GM04503 (cell line): ENCODE measurements around the gene IL1RAPL2.
"Not testable (repeated sequence)": the region's sequence is repeated elsewhere in the genome, so short reads cannot be mapped to it uniquely, and the experiment has no call there.

Source experiments
- DNase-seq: peaks from one replicate; pipeline ENCODE4 v3.0.0-alpha.2; 2012; ENCODE audit warnings: low read depth

Gene IL1RAPL2

DNA sequence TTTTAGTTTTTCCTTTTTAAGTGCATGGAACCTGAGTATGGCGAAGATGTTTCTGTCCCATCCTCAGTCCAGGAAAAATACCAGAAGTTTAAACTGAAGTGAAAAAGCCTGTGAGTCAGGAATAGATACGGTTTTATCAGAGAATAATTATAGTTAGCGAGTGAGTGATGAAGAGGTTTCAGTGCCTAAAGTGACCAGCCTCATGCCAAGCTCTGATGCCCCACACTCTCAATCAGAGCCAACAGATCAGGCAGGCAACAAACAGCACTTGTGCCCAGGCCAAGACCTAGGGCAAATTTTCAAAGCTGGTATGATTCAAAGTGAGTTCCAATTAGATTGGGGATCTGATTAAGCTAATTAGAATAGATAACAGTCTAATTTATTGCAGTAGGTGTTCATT, 1043.5 kb downstream of the IL1RAPL2 start:
- no peak for DNase-seq

DNA sequence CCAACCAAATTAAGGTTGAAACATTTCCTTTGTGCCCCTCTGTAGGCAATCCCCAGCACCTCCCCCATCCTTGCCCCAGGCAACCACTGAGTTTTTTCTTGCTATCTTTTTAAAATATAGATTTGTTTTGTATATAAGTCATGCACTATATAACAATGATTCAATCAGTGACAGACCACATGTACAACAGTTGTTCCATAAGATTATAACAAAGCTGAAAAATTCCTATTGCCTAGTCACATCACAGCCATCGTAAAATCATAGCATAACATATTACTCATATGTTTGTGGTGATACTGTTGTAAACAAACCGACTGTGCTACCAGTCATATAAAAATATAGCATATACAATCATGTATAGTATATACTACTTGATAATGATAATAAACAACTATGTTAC, 1044.4 kb downstream of the IL1RAPL2 start:
- DNase-seq, result no peak

DNA sequence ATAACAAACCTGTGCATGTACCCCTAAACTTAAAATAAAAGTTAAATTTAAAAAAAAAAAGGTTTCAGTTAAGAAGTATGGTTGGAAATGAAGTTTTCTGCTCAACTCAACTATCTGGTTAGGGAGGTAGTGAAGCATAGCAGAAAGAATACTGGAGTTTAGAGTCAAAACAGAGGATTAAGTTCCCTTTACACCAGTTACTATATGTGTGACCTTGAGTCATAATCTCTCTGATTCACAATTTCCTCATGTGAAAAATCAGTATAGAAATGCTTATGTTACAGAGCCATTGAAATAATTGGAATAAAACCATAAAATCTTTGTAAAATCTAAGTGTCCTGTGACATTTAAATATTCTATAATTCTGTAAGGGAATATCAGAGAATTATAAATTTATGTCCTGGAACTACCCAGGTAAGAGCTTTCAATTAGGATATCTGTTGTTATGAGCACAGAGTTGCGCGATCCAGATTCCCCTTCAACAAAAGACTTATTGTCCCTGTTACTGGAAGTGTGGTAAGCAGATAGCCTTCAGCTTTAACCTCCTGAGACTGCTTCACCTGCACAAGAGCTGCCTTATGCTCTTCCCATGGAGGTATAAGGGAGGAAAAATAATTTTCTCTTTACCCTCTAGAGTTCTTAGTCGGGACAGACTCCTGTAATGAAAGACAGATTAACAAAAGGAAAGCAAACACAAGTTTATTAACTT, 1052.5 kb downstream of the IL1RAPL2 start:
- no peak for DNase-seq

GRCh38 chrX:105634180-105634579, 1068.2 kb downstream of the IL1RAPL2 start:
- DNase-seq, result no peak

GRCh38 chrX:105635794-105636193, 1069.8 kb downstream of the IL1RAPL2 start:
- DNase-seq, result no peak

GRCh38 chrX:105636667-105637066, 1070.7 kb downstream of the IL1RAPL2 start:
- DNase-seq, result no peak

DNA sequence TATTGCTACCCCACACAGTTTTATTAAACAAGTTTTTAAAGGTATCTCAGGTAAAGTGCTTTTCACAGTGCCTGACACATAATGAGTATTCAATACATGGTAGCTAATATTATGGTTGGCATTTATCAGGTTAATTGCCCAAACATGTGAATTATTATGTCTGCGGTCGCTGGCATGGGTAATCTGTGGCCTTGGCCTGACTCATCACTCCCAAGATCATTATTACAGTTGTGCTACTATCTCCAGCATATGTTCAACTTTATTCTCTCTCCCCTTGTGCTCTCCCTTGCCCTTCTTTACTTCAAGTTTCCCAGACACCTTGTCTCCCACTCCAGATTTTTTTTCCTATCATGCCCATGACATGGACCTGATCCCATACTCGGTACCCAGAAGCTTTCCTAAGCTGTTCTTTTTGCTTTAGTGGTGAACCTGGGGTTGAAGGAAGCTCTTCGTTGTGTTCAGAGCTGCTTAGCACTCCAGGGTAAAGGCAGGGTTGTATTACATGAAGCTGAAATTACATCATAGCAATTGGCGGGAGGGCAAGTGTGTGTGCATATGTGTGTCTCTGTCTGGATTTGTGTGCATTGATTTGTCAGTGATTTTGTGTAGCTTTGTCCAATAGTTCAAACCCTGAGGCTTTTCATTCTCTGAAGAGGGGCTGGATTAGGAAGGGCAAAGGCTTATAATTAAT, 1079.8 kb downstream of the IL1RAPL2 start:
- no peak for DNase-seq

DNA sequence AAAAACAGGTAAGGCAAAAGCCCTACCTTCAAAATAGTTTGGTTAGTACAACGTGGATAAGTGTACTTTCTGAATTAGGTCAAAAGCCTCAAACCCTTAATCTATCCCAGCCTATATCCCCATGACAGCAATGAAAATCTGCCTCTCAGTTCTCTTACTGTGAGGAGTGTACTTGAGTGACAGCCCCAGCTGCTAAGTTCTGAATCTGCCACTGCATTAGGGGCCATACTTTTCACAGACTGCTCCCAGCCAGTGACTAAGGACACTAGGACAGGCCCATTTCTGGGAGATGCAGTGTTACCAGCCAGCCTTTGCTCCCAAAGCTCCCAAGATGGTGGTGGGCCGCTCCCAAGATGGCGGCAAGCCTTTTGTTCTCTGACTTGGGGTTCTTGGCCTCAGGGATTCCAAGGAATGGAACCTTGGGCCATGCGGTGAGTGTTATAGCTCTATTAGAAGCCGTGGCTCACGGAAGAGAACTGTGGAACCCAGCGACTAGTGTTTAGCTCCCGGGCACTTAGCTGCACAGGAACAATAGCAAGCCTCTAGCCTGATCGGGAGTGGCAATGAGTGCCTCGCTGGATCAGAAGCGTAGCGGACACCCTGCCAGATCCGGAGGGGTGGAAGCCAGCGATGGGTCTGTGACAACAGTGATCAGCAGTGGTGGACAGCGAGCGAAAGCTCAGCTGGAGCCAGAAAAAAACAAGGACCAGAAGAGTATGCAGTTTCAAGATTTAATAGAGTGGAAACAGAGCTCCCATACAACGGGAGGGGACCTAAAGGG, 1080.8 kb downstream of the IL1RAPL2 start:
- DNase-seq, result no peak

- DNase-seq, result no peak
Observed at GRCh38 chrX:105647749-105648148, 1081.8 kb downstream of the IL1RAPL2 start.

- no peak for DNase-seq
Observed at GRCh38 chrX:105648732-105649131, 1082.7 kb downstream of the IL1RAPL2 start.

- DNase-seq, result no peak
Observed at GRCh38 chrX:105650577-105650976, 1084.6 kb downstream of the IL1RAPL2 start.

GRCh38 chrX:105650986-105651385, 1085.0 kb downstream of the IL1RAPL2 start:
- no peak for DNase-seq

- DNase-seq, result no peak
Observed at GRCh38 chrX:105653891-105654290, 1087.9 kb downstream of the IL1RAPL2 start.

DNA sequence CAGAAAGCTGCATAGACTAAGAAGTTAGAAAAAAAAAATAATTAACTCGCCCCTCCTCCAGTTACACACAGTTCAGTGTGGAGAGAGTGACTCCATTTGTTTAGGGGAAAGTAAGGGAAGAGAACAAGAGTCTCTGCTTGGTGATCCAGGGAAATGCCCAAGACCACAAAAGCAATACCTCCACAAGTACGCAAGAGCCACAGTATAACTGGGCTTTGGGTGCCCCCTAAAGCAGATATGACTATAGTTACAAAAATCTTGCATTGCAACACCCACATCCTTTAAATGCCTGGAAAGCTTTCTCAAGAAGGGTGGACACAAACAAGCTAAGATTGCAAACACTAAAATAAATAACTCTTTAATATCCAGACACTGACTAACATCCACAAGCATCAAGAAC, 1092.1 kb downstream of the IL1RAPL2 start:
- DNase-seq, result peak; percentile 19

GRCh38 chrX:105662248-105662647, 1096.2 kb downstream of the IL1RAPL2 start:
- DNase-seq, result no peak

DNA sequence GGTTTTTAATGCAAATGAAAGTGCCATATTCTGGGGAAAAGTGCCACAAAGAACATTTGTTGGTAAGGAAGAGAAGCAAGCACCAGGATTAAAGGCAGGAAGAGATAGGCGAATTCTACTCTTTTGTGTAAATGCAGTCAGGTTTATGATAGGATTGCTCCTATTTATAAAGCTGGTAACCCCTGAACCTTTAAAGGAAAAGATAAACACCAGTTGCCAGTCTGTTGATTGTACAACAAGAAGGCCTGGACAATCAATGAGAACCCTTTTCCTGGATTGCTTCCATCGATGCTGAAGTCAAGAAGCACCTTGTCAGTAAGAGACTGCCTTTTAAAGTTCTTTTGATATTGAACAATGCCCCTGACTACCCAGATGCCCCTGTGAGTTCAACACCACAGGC, 1098.2 kb downstream of the IL1RAPL2 start:
- no peak for DNase-seq

GRCh38 chrX:105684288-105684687, 1118.3 kb downstream of the IL1RAPL2 start:
- DNase-seq, result not testable (repeated sequence)

- DNase-seq, result no peak
Observed at GRCh38 chrX:105694839-105695238, 1128.8 kb downstream of the IL1RAPL2 start.

DNA sequence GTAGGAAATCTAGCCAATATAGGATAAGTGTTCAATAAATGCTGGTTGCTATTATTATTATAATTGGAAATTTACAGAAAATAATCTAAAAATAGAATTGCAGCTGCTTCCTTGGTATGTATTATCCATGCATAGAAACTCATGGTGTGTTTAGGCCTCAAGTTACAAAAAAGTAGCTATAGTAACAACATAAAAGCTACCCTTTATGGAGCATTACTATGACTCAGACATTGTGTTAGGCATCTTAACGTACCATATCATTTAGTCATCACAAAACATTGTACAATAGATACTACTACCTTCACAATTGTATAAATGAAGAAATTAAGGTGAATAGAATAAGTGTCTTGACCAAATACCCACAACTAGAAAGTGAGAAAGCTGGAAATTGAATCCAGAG, 1129.5 kb downstream of the IL1RAPL2 start:
- DNase-seq, result no peak

DNA sequence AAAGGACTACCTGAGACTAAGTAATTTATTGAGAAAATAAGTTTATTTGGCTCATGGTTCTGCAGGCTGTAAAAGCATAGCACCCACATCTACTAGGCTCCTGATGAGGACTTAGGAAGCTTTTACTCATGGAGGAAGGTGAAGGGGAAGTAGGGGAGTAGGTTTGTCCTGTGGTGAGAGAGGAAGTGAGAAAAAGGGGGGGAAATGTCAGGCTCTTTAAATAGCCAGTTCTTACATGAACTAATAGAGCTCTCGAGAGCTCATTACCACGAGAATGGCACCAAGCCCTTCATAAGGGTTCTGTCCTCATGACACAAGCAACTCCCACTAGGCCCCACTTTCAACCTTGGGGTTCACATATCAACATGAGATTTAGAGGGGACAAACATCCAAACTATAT, 1130.9 kb downstream of the IL1RAPL2 start:
- DNase-seq, result no peak

- no peak for DNase-seq
Observed at GRCh38 chrX:105697984-105698781, 1132.2 kb downstream of the IL1RAPL2 start.

GRCh38 chrX:105700331-105700730, 1134.3 kb downstream of the IL1RAPL2 start:
- no peak for DNase-seq
